CD4-positive, alpha-beta T cell treated with Interleukin-6 for 4 hours (primary cell): ENCODE results near the gene CFH.
A peak's percentile ranks its signal among the peaks of the same experiment; 100 is the strongest.
"Not testable (repeated sequence)": the region's sequence is repeated elsewhere in the genome, so short reads cannot be mapped to it uniquely, and the experiment has no call there.

ENCODE experiments used
- DNase-seq: peaks from one replicate; pipeline ENCODE4 v3.0.0-alpha.2; 2020; ENCODE audit warnings: mixed read lengths

Gene CFH

DNA sequence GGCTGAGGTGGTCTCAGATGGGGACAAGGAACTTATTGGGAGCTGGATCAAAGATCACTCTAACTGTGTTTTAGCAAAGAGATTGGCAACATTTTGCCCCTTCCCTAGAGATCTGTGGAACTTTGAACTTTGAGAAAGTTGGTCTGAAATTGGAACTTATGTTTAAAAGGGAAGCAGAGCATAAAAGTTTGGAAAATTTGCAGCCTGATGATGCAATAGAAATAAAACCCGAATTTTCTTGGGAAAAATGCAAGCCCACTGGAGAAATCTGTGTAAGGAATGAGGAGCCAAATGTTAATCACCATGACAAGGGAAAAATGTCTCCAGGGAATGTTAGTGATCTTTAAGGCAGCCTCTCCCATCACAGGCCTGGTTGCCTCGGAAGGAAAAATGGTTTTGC lies 17.2 kb downstream of the CFH start:
- DNase-seq = no peak

DNA sequence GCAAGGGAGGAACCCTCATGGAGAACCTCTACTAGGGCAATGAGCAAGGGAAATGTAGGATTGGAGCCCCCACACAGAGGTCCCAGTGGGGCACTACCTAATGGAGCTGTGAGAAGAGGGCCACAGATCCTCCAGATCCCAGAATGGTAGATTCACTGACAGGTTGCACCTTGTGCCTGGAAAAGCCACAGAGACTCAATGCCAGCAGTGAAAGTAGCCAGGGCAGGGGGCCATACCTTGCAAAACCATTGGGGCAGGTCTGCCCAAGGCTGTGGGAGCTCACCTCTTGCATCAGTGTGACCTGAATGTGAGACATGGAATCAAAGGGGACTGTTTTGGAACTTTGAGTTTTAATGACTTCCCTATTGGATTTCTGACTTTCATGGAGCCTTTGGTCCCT lies 17.9 kb downstream of the CFH start:
- no peak for DNase-seq

DNA sequence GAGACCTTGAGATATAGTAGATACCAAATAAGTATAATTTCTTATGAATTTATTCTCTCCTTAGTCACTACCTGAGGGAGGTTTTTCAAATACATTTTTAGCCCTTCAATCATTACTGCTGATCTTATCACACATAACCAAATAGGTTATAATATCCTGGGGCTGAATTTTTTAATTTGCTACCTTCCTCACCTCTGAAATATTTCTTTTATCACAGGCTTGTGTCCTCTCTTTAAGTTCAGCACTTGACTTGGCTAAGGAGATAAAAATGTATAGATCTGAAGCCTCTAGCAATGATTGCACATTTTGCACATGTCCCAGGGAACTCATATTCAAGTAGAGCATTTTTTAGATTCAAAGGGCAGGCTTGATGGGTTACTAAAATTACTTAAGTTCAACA lies 23.1 kb downstream of the CFH start:
- DNase-seq = no peak

DNA sequence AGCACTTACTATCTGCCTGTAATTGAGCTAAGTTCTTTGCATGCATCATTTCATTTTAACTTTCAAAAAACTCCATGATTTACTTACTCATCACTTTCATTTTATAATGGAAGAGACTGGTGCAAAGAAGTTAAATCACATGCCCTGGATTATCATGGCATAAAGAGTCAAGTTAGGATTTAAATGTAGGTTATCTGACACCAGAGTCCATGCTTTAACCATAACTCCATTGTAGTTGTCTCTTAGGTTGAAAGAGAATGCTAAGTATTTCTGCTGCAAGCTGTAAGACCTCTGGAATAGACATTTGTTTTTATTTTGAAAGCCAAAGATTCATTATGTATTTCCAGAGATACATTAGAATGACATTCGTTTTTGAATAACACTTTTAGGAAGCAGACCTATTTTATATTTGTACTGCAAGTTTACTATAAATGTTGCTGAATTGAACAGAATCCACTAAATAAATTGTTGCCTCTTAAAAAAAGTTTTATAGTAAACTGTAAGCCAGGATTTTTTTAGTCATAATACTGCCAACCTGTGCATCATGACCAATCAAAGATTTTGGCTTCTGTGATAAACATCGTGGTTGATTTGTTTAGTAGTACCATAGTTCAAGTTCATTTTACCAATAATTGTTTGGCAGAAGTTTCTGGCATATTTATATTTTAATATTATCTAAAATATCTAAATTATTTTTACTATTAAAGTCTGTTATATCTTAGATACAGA lies 26.1 kb downstream of the CFH start:
- DNase-seq = no peak

DNA sequence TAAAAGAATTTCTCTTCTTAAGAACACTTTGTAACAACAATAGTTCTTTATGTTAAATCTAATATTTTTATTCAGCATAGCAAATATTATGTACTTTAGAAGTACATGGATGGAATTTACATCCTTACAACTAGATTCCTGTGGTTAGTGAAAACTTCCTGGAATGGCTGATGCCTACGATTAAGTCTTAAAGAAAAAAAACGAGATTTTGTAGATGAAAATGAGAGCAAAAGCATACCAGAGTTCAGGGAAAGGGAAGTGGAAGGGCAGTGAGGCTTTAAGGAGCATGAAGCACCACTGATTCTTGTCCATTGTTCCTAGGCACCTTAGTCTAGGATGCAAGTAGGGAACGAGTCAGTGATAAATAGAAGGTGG lies 26.7 kb downstream of the CFH start:
- DNase-seq = no peak

DNA sequence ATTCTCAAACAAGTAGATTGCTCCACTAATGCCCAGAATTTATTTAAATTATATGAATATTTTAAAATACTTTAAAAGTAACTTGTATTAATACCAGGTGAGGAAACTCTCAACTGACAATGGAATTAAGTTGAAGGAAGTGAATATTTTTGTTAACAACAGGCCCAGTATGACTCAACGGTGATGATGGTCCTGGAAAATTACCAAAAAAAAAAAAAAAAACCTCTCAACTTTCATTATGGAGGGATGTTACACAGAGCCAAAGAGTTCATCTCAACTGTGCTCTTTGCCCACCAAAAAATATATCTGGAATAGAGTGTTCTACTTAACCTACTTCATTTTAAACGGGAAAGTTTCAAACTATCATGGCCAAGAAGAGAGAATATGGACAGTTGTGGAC lies 28.3 kb downstream of the CFH start:
- DNase-seq = no peak

DNA sequence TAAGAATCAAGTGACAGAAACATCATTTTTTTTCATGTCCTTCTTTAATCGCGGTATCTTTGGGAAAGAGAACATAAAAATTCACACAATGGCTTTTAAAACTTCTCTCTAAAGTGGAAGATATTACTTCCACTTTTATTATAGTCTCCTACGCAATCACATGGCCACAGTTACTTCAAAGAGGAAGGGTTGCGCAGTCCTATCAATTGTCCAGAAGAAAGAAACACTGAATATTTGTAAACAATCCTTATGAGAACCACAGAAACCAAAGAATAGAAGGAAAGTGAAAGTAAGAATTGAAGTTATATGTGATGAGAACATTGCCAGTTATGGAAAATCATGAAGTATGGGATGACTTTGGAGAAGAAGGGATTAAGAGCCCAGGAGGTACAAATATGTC lies 32.6 kb downstream of the CFH start:
- no peak for DNase-seq

DNA sequence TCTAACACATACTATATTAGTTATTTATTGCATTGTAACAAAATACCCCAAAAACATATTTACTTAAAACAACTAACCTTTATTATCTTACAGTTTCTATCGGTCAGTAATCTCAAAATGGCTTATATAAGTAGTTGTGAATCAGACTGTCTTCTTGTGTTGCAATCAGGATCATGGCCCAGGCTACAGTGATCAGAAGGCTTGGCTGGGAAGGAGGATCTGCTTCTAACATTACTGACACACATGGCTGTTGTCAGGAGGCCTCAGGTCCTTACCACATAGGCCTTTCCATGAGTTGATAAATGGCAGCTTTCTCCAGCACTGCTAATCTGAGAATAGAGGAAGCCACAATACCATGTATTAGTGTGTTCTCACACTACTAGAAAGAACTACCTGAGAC lies 33.7 kb downstream of the CFH start:
- no peak for DNase-seq

DNA sequence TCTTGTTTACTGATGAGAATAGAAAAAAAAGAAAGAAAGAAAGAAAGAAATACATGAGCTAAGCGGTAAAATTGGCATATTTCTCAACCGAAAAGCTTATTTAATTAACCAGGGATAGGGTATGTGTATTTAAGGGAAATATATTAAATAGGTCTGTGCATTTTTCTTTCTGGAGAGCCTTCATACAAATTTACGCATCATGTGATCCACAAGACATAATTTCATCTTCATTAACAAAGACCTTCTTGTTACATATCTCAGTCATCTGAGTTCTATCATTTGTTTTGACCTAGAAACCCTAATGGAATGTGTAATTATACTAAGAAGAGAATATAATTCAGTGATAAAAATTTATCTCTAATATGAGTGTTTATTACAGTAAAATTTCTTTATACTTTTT lies 37.2 kb downstream of the CFH start:
- no peak for DNase-seq

DNA sequence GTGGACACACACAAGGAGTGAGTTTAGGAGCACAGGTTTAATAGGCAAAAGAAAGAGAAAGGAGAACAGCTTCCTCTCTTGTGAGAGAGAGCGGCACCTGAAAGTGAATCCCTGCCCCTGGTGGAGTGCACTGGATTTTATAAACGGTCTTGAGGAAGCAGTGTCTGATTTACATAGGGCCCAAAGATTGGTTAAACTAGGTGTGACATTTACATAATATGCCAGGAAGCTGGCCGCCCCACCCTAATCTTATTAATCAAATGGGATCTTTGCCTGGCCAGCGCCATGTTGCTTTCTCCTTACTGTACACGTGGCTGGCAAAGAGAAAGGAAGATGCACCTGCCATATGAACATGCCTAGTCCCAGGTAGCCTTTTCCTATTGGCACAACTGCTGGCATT lies 38.7 kb downstream of the CFH start:
- DNase-seq = no peak

DNA sequence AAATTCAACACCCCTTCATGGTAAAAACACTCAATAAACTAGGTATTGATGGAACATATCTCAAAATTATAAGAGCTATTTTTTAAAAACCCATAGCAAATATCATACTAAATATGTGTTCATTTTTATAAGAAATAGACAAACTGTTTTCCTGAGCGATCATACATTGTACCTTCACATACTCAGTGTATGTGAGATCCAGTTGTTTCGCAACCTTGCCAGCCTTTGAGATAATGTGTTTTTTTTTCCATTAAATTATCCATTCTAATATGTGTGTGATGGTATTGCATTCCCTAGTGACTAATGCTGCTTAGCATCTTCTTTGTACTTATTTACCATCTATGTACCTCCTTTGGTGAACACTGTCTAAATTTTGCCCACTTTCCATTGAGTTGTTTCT lies 47.1 kb downstream of the CFH start:
- DNase-seq = no peak

DNA sequence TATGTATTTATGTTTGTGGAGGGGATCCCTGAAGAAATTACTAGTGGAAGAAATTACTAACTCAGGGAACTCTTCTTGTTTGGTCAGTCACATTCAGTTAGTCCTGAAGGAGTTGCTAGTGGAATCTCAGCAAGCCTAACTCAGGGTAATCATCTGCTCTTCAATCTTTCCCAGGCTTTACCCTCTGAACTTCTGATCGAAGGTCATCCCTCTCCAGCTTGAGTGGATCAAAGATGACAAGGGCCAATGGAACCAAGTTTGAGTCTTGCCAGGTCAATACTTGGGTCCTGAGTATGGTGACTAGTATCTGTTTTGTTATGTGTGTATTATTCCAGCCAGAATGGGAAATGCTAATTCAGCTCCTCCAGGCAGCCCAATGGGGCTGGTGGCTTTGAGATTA lies 49.3 kb downstream of the CFH start:
- DNase-seq = no peak

DNA sequence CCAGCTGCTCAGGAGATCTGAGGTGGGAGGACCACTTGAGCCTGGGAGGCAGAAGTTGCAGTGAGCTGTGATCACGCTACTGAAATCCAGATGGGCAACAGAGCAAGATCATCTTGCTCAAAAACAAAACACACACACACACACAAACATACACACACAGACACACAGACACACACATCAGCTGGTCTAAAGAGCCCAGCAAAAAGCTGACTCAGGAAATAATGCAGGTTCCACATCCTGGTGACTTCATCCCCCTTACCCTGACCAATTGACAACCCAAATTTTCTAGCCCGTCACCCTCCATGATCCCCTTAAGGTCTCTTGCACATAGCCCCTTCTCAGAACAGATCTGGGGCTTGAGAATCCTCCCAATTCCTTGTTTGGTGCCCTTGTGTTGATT lies 58.0 kb downstream of the CFH start:
- not testable (repeated sequence) for DNase-seq

DNA sequence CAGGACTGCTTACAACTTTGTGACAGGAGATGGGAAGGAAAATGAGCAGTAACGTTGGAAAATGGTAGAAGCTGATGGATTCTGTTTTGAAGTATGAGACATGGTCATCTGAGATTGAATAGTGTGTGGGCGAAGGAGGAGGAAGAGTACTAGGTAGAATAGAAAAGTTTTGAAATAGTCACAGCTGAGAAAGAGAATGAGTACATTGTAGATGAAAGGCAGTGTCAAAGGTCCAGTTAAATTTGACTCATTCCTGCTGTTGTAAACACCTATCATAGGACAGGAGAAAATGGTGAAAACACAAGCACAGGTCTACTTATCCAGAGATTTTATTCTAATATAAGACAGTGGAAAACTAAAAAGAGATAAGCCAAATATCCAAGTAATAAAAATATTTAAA lies 66.0 kb downstream of the CFH start:
- no peak for DNase-seq

DNA sequence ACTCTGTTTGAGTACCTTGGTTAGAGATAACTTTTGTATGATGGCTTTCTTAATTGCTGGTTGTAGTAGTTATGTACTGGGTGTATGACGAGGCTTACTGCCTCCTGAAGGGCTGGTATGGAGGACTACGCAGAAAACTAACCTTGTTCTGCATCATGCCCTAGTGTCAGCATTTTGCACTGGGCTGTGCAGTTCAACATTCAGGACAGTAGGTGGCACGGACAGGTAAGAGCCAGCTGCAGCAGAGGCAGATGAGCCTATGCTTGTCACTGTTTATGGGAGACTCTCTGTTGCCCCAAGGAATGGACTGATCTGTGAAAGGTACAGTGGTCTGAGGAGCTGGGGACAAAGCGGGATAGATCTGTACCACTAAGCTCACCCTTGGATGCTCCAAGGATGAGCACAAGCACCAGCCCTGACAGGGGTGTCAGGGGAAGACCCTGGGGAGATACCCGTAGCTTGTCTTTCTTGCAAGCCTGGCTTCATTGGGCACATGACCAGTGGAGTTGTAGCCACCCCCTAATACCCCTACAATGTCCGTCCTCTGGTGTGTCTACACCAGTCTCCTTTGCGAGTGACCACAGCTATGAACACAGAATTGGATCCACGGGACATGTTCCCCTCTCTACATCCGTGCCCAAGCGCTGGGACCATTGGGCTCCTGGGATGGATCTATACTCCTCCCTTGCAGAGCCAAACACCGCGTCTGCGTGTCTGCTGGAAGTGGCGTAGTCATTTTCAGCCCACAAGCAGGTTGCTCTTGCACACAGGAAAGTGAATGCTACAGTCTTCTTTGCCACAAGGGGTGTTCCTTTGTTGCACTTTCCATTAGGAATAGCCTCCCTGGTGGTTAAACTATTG lies 71.7 kb downstream of the CFH start:
- DNase-seq = peak; percentile 9

DNA sequence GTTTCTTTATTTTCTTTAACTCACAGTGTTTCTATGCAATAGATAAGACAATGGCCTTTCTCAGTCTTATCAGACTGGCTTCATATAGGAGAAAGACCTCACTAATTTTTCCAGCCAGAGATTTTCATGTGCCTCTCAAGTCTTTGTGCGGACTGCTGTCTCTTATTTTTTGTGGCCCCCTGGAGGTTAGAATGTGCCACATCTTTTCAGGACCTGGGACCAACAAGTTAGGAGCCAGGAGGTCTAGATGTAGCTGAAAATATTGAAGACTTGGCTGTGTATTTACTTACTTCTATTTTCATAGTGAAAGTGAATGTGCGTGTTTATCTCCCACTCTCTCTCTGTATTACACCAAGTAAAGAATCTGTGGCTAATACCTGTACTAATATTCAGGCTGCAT lies 80.7 kb downstream of the CFH start:
- DNase-seq = no peak

DNA sequence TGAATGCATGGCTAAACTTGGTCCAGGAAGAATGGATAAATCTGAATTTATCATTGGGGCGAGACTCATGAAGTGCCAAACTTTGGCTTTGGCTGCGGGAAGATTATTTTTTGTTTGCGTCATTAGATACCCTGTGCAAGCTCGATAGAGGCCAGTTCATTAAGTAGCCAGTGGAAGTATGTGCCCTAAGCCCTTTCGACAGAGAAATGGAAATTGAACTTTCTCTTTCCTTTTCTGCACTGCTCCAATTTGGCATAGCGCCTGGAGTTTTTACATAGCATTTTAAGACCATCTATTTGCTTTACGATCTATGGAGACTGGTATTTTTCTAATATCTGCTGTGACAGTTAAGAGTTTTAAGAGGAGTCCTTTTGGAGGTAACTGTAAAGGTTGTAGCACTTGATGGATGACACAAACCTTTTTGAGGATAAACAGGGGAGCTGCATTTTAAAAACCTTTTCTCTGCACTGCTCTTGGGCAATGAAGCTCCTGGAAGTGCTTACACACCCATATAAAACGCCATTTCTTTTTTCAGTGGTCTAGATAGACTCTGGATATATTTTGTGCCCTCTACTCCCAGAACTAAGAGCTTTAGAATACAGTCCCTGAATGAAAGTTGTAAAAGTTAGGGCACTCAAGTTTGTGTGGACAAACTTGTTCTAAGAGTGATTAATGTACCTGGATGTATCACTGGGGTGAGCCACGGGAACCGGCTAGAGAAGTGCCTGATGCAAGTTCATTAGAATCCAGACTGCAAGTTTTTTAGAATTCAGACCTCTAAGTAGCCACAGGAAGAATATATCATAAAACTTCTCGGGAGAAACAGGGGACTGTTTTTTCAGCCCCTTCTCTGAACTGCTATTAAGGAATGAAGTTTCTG lies 81.5 kb downstream of the CFH start:
- no peak for DNase-seq

DNA sequence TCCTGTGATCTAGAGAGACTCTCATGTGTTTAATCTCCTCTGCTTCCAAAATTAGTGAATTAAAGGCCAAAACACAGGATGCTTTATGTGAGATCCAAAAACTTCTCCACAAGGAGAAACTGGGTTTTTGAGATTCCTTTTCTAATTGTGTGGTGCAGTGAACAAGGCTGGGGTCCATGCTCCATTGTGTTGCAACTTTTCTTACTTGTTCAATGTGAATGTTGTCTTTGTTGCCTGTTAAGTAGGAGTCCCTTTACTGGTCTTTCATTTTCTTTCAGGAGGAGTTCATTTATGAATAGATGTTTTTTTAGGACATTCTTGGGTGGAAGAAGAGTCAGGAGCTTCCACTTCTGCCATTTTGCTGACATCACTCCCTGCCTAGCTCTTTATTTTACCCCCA lies 82.2 kb downstream of the CFH start:
- no peak for DNase-seq

DNA sequence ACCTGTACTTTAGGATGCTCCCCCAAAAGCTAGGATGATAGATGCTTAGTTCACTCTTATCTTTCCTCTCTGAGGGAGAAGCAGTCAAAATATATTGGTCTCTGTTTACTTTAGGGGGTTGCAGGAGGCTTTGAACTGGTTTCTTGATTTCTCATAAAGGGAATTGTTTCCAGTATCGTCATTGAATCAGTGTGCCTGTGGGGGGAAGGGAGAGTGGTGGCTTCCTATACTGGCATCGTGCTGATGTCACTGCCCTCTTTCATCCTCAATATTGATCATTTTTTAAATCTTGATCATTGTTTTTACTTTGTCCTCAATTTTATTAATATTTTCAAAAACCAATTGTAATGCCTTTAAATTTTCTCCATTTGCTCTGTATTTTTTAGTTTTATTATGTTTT lies 82.6 kb downstream of the CFH start:
- DNase-seq = no peak

DNA sequence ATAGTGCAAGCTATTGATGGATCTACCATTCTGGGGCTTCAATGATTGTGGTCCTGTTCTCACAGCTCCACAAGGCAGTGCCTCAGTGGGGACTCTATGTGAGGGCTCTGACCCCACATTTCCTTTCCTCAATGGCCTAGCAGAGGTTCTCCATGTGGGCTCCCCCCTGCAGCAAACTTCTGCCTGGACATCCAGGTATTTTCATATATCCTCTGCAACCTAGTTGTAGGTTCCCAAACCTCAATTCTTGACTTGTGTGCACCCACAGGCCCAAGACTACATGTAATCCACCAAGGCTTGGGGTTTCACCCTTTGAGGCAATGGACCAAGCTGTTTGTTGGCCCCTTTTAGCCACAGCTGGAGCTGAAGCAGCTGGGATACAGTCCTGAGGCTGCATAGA lies 86.9 kb downstream of the CFH start:
- no peak for DNase-seq

DNA sequence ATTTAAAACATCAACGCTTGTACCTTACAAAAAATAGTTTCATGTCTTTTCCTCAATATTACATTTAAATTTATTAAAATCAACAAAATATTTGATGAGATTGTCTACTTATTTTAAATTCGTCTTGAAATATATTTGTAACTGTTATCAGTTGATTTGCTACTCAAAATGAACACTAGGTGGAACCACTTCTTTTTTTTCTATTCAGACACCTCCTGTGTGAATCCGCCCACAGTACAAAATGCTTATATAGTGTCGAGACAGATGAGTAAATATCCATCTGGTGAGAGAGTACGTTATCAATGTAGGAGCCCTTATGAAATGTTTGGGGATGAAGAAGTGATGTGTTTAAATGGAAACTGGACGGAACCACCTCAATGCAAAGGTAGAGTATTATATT lies 91.4 kb downstream of the CFH start:
- not testable (repeated sequence) for DNase-seq

DNA sequence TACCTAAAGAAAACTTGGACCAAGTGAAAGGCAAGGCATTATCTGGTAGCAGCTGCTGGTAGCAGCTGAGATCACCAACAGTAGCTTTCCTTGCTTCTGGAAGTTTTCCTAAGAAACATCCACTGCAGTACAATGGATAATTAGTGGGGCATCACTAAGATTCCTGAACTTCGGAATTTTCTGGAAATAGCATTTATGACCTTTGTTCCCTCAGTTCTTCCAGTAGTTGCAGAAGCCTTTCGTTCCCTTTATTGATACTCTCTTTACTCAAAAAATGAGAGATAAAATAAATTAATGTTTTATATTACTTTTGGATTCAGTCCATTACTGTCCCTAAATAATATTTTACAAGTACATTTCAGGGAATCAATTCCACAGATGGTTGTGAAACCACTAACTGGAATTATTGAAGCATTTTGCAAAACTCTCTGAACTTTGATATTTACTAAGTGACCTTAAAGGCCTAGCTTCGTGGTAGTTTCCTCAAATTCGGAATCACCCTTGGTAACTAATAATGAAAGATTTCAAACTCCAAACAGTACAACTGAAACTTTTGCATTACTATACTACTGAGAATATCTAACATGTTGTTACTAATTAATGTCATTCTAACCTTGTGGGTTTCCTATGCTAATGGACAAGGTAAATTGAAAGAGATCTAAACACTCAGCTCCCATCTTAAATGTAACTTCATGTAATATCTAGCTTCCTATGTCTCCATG lies 113.3 kb downstream of the CFH start:
- DNase-seq = not testable (repeated sequence)

DNA sequence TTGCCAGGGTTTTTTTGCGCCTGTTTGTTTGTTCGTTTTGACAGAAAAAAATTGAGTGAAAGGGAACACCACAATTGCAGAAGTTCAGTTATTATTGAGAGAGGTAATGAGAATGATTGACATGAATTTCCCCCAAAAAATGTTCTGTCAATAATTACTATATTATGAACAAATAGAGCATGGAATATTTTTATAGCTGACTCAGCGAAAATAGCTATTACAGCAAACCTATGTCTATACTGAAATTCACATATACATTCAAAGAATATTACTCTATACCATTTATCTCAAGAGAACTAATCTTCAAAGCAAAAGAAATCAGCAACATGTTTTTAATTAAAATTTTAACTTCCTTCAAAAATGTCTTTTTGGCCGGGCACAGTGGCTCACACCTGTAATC lies 118.0 kb downstream of the CFH start:
- DNase-seq = not testable (repeated sequence)
